ENCODE data around the gene MYCBP.

DNA sequence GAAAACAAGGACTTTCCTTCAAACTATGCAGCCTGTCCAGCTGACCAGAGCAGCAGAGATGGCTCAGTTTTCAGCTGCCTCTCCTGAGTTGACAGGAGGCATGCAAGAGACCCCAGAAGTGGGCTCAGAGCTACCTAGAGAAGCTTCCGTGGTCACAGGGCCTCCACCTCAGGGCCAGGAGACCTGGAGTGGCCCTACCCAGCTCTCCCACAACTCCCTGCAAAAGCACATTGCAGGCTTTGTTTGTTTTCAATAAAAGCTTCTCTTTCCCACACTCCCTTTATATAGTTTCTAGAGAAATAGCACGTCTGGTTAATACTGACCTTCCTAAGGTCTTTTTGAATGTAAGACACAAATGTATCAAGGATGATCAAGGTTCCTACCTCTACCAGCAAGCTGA is 53.6 kb downstream of the MYCBP start:
- TF ChIP-seq, protein P1, sequence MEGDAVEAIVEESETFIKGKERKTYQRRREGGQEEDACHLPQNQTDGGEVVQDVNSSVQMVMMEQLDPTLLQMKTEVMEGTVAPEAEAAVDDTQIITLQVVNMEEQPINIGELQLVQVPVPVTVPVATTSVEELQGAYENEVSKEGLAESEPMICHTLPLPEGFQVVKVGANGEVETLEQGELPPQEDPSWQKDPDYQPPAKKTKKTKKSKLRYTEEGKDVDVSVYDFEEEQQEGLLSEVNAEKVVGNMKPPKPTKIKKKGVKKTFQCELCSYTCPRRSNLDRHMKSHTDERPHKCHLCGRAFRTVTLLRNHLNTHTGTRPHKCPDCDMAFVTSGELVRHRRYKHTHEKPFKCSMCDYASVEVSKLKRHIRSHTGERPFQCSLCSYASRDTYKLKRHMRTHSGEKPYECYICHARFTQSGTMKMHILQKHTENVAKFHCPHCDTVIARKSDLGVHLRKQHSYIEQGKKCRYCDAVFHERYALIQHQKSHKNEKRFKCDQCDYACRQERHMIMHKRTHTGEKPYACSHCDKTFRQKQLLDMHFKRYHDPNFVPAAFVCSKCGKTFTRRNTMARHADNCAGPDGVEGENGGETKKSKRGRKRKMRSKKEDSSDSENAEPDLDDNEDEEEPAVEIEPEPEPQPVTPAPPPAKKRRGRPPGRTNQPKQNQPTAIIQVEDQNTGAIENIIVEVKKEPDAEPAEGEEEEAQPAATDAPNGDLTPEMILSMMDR (IDR thresholded peaks at IDR 0.05): no peak
- no peak for TF ChIP-seq POLR2A (IDR thresholded peaks at IDR 0.05)
